GM23248 (cell line): ENCODE results near the gene ATP10A.

Experiments used
- EZH2 ChIP-seq: fragments of 200-600 bp; sonication (generic); IDR thresholded peaks from 2 replicates; pipeline ENCODE4 v1.6.1; 2018; ENCODE audit warnings: antibody characterized with exemption, mild to moderate bottlenecking; ENCODE audit not compliant: insufficient read depth, poor library complexity, severe bottlenecking
- EZH2phosphoT487 ChIP-seq: fragments of 200-600 bp; sonication (generic); IDR thresholded peaks from 2 replicates; pipeline ENCODE4 v1.6.1; 2018; ENCODE audit warnings: antibody characterized with exemption, moderate library complexity, mild to moderate bottlenecking, low read depth; ENCODE audit not compliant: insufficient read depth

DNA sequence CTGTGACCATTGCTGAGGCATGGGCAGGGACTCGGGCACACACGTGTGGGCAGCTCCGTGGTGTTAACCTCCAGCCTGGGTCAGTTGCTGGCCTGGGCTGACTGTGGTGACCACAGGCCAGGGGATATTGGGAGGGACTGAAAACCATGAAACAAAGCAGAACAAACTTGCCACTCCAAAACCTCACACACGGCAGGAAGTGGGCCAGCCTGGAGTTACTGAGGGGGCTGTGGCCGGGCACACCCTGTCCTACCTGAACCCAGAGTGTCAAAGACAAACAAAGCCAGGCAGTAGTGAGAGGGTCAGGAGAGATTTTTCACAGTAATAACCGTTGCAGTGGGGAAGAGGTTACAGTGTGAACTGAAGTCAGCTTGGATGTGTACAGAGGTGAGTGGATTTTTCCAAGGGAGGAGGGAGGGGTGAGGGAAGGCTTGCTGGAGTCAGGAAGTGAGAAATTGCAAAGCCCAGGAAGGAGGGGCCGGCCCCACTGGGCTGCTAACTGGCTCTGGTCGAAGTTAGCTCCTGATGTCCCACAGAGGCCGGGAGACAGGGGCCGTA, 40.0 kb upstream of the ATP10A start:
- TF ChIP-seq EZH2 (no peak), EZH2phosphoT487 (no peak)
